ENCODE measurements around the gene GALNTL6. TPM values are rescaled to one million over a fixed set of nuclear protein-coding genes. Genes with fewer than 3 reads are reported as not detected.

The GALNTL6 gene
- total RNA-seq, 2 experiments from 2014 or later, result not detected

GRCh38 chr4:171978216-171978615, 165.0 kb downstream of the GALNTL6 start:
- POLR2A ChIA-PET, result no interaction called here
- Mint-ChIP-seq H3K36me3 (no peaks in the 10 kb centered on the region), H3K27me3 (no peaks in the 10 kb centered on the region), H3K27ac (no peak overlapping the region), H3K9me3 (peaks cover 5% of the 10 kb centered on the region), H3K4me3 (no peak overlapping the region), H3K4me1 (ENCODE audit: low read depth) (no peaks in the 10 kb centered on the region)
- no peak for DNase-seq
- CTCF ChIA-PET, result no interaction called here
- intact Hi-C loops (cut with micrococcal nuclease), result no loop called here

- no peak overlapping the region for H3K4me3 Mint-ChIP-seq
- no peak for DNase-seq
- intact Hi-C loops (cut with micrococcal nuclease), result no loop called here
- POLR2A ChIA-PET, result no interaction called here
- H3K4me1 Mint-ChIP-seq (ENCODE audit: low read depth), result no peaks in the 10 kb centered on the region
- CTCF ChIA-PET, result no interaction called here
- no peaks in the 10 kb centered on the region for H3K36me3 Mint-ChIP-seq
- H3K27ac Mint-ChIP-seq, result no peak overlapping the region
- H3K9me3 Mint-ChIP-seq, result peaks cover 5% of the 10 kb centered on the region
- H3K27me3 Mint-ChIP-seq, result no peaks in the 10 kb centered on the region
These were observed 166.3 kb downstream of the GALNTL6 start for GRCh38 chr4:171979461-171979860.

DNA sequence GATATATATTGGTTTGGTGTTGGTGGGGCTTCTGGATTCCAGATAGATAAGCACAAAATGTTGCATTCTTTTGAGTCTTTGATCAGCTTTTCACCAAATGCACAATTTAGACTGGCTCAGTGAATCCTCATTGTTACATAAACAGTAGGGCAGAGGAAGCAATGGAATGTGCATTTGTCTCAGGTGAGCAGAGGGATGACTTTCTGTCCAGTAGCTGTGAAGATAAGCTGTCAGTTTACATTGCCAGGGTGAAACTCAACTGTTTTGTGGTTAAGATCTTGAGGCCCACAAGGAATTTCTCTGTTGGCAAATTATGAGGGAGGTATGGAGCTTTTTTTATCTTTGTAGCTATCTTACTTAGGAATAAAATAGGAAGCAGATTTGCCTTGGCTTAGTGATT, 168.0 kb downstream of the GALNTL6 start:
- H3K4me1 Mint-ChIP-seq (ENCODE audit: low read depth), result no peaks in the 10 kb centered on the region
- no peak overlapping the region for H3K4me3 Mint-ChIP-seq
- CTCF ChIA-PET, result no interaction called here
- POLR2A ChIA-PET, result no interaction called here
- intact Hi-C loops (cut with micrococcal nuclease), result no loop called here
- no peaks in the 10 kb centered on the region for H3K36me3 Mint-ChIP-seq
- H3K27me3 Mint-ChIP-seq, result no peaks in the 10 kb centered on the region
- peaks cover 5% of the 10 kb centered on the region for H3K9me3 Mint-ChIP-seq
- no peak overlapping the region for H3K27ac Mint-ChIP-seq
- DNase-seq, result no peak

- POLR2A ChIA-PET, result no interaction called here
- H3K4me1 Mint-ChIP-seq (ENCODE audit: low read depth), result no peaks in the 10 kb centered on the region
- no peaks in the 10 kb centered on the region for H3K36me3 Mint-ChIP-seq
- peaks cover 2% of the 10 kb centered on the region for H3K9me3 Mint-ChIP-seq
- DNase-seq, result no peak
- no peak overlapping the region for H3K4me3 Mint-ChIP-seq
- CTCF ChIA-PET, result no interaction called here
- intact Hi-C loops (cut with micrococcal nuclease), result no loop called here
- no peaks in the 10 kb centered on the region for H3K27me3 Mint-ChIP-seq
- no peak overlapping the region for H3K27ac Mint-ChIP-seq
These were observed 171.0 kb downstream of the GALNTL6 start for GRCh38 chr4:171983935-171984805.

DNA sequence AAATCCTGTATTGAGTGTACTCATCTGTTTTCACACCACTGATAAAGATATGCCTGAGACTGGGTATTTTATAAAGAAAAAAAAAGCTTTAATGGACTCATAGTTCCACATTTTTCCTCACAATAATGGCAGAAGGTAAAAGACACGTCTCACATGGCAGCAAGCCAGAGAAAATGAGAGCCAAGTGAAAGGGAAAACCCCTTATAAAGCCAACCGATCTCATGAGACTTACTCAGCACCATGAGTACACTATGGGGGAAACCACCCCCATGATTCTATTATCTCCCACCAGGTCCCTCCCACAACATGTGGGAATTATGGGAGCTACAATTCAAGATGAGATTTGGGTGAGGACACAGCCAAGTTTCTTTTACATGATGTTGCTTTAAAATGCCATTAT, 171.9 kb downstream of the GALNTL6 start:
- intact Hi-C loops (cut with micrococcal nuclease), result no loop called here
- Mint-ChIP-seq H3K27ac (no peak overlapping the region), H3K36me3 (no peaks in the 10 kb centered on the region), H3K27me3 (no peaks in the 10 kb centered on the region), H3K9me3 (peaks cover 2% of the 10 kb centered on the region), H3K4me3 (no peak overlapping the region), H3K4me1 (ENCODE audit: low read depth) (no peaks in the 10 kb centered on the region)
- POLR2A ChIA-PET, result no interaction called here
- CTCF ChIA-PET, result no interaction called here
- DNase-seq, result no peak

- H3K4me1 Mint-ChIP-seq (ENCODE audit: low read depth), result no peaks in the 10 kb centered on the region
- no peaks in the 10 kb centered on the region for H3K27me3 Mint-ChIP-seq
- ChIA-PET POLR2A (no interaction called here), CTCF (no interaction called here)
- no peak overlapping the region for H3K4me3 Mint-ChIP-seq
- H3K27ac Mint-ChIP-seq, result no peak overlapping the region
- no peaks in the 10 kb centered on the region for H3K36me3 Mint-ChIP-seq
- intact Hi-C loops (cut with micrococcal nuclease), result no loop called here
- peaks cover 15% of the 10 kb centered on the region for H3K9me3 Mint-ChIP-seq
- DNase-seq, result no peak
These were observed 180.0 kb downstream of the GALNTL6 start for GRCh38 chr4:171993247-171993646.

GRCh38 chr4:172007889-172008288, 194.7 kb downstream of the GALNTL6 start:
- peaks cover 7% of the 10 kb centered on the region for H3K9me3 Mint-ChIP-seq
- ChIA-PET CTCF (no interaction called here), POLR2A (no interaction called here)
- DNase-seq, result no peak
- H3K27me3 Mint-ChIP-seq, result no peaks in the 10 kb centered on the region
- H3K36me3 Mint-ChIP-seq, result no peaks in the 10 kb centered on the region
- no peak overlapping the region for H3K4me3 Mint-ChIP-seq
- no peaks in the 10 kb centered on the region for H3K4me1 Mint-ChIP-seq (ENCODE audit: low read depth)
- H3K27ac Mint-ChIP-seq, result no peak overlapping the region
- intact Hi-C loops (cut with micrococcal nuclease), result no loop called here

DNA sequence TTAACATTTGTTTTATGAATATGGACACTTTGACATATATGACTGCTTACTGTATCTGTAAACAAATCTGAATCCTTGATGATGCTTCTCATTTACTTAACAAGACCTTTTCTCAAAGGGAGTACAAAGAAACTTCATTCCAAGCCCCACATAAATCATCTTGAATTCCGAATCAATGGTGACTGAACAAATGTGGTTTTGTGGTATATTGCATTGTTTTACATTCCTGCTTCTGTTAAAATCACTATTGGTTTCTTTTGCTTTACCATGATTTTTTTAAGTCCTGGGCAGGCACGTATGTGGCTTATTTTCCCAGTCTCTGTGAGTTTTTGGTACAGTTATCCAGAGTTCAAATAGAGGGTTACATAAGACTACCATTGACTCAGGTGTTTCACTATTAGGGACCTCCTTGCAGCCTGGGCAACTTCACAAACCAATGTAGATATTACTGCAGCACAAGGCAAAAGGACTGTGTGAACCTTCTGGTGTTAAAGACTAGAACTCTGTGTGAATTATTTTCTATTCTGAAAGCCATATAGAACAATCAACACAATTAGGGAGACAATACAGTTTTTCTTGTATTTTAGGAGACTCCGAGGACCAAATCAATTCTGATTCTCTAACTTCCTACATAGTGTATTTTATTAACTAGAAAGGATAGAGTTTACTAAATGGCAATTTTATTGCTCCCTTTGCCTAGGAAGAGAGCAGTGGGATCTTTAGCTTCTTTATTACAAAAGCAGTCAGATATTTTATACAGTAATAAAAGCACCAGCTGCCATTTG, 196.4 kb downstream of the GALNTL6 start:
- ChIA-PET CTCF (no interaction called here), POLR2A (no interaction called here)
- intact Hi-C loops (cut with micrococcal nuclease), result no loop called here
- Mint-ChIP-seq H3K27me3 (no peaks in the 10 kb centered on the region), H3K4me1 (ENCODE audit: low read depth) (no peaks in the 10 kb centered on the region), H3K36me3 (no peaks in the 10 kb centered on the region), H3K9me3 (peaks cover 5% of the 10 kb centered on the region), H3K27ac (no peak overlapping the region), H3K4me3 (no peak overlapping the region)
- DNase-seq, result no peak

GRCh38 chr4:172011196-172011595, 198.0 kb downstream of the GALNTL6 start:
- H3K9me3 Mint-ChIP-seq, result peaks cover 10% of the 10 kb centered on the region
- intact Hi-C loops (cut with micrococcal nuclease), result no loop called here
- no peak overlapping the region for H3K27ac Mint-ChIP-seq
- H3K4me3 Mint-ChIP-seq, result no peak overlapping the region
- ChIA-PET POLR2A (no interaction called here), CTCF (no interaction called here)
- H3K27me3 Mint-ChIP-seq, result no peaks in the 10 kb centered on the region
- H3K4me1 Mint-ChIP-seq (ENCODE audit: low read depth), result no peaks in the 10 kb centered on the region
- DNase-seq, result no peak
- H3K36me3 Mint-ChIP-seq, result no peaks in the 10 kb centered on the region

DNA sequence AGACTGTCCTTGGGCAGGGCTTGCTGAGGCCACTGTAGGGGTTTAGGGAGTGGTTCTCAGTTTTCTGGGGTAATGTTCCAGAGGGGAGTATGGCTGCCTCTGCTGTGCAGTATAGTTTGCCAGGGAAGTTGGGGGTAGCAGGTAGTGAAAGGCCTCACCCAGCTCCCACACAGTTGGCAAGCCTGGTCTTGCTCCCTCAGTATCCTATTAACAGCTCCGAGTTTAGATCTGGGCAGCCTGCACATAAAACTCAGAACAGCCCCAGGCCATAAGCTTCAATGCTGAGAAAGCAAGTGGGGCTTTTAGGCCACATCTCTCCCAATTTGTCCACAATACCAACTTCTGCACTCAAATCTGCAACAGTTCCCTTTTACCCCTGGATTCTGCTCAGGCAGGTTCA, 205.2 kb downstream of the GALNTL6 start:
- Mint-ChIP-seq H3K36me3 (no peaks in the 10 kb centered on the region), H3K9me3 (peaks cover 5% of the 10 kb centered on the region), H3K27me3 (no peaks in the 10 kb centered on the region), H3K4me3 (no peak overlapping the region), H3K4me1 (ENCODE audit: low read depth) (no peaks in the 10 kb centered on the region), H3K27ac (no peak overlapping the region)
- no peak for DNase-seq
- ChIA-PET POLR2A (no interaction called here), CTCF (no interaction called here)
- intact Hi-C loops (cut with micrococcal nuclease), result no loop called here

DNA sequence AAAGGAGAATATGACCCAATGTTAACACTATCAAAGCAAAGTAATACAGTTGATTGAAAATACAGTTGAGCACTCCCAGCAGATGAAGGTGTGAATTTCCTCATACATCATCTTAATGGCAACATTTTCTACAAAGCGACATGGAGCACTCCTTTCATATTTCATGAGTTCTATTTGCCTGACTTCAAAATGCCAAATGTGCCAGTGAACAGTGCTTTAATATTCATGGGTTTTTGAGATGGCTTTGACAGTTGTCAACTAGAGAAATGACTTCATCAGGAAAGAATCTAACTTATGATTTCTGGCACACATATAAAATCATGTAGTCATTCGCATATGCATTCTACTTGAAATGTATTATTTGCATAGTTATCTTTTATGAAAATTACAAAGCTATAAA, 222.4 kb downstream of the GALNTL6 start:
- Mint-ChIP-seq H3K27me3 (no peaks in the 10 kb centered on the region), H3K36me3 (no peaks in the 10 kb centered on the region), H3K9me3 (no peaks in the 10 kb centered on the region), H3K4me1 (ENCODE audit: low read depth) (no peaks in the 10 kb centered on the region), H3K27ac (no peak overlapping the region), H3K4me3 (no peak overlapping the region)
- ChIA-PET POLR2A (no interaction called here), CTCF (no interaction called here)
- DNase-seq, result no peak
- intact Hi-C loops (cut with micrococcal nuclease), result no loop called here

- Mint-ChIP-seq H3K9me3 (no peaks in the 10 kb centered on the region), H3K27ac (no peak overlapping the region)
These were observed 227.6 kb downstream of the GALNTL6 start for GRCh38 chr4:172040766-172041165.

GRCh38 chr4:172042714-172043114, 229.5 kb downstream of the GALNTL6 start:
- intact Hi-C loops (cut with micrococcal nuclease), result no loop called here
- H3K4me3 Mint-ChIP-seq, result no peak overlapping the region
- H3K4me1 Mint-ChIP-seq (ENCODE audit: low read depth), result no peaks in the 10 kb centered on the region
- H3K36me3 Mint-ChIP-seq, result no peaks in the 10 kb centered on the region
- H3K27me3 Mint-ChIP-seq, result no peaks in the 10 kb centered on the region
- POLR2A ChIA-PET, result no interaction called here
- H3K9me3 Mint-ChIP-seq, result no peaks in the 10 kb centered on the region
- DNase-seq, result no peak
- H3K27ac Mint-ChIP-seq, result no peak overlapping the region
- CTCF ChIA-PET, result no interaction called here

More at GRCh38 chr4:172040766-172041165, 227.6 kb downstream of the GALNTL6 start:
- Mint-ChIP-seq H3K36me3 (no peaks in the 10 kb centered on the region), H3K27me3 (no peaks in the 10 kb centered on the region), H3K4me1 (ENCODE audit: low read depth) (no peaks in the 10 kb centered on the region), H3K4me3 (no peak overlapping the region)
- DNase-seq, result no peak
- ChIA-PET POLR2A (no interaction called here), CTCF (no interaction called here)
- intact Hi-C loops (cut with micrococcal nuclease), result no loop called here

Measured in activated CD4-positive, alpha-beta memory T cell treated with anti-CD3 and anti-CD28 coated beads for 36 hours (primary cell).